SJCRH30 (cell line): ENCODE measurements around the gene EFNB2. TPM values are rescaled to one million over a fixed set of nuclear protein-coding genes. Genes with fewer than 3 reads are reported as not detected.

Experiments used
- DNase-seq, 2 experiments: peaks; one replicate each; pipeline ENCODE4 v3.0.0-alpha.2; 2015 to 2020
- H3K27ac ChIP-seq: fragments of 250-450 bp; sonication (Bioruptor Pico); 2 replicates; pipeline ENCODE4 v1.5.1; 2020; ENCODE audit warnings: mild to moderate bottlenecking, moderate library complexity
- H3K27me3 ChIP-seq: fragments of 250-450 bp; sonication (Bioruptor Pico); 2 replicates; pipeline ENCODE4 v1.5.1; 2020; ENCODE audit warnings: mild to moderate bottlenecking, moderate library complexity
- H3K36me3 ChIP-seq: fragments of 250-450 bp; sonication (Bioruptor Pico); 2 replicates; pipeline ENCODE4 v1.5.1; 2020; ENCODE audit warnings: mild to moderate bottlenecking, moderate library complexity
- H3K4me1 ChIP-seq: fragments of 250-450 bp; sonication (Bioruptor Pico); 2 replicates; pipeline ENCODE4 v1.5.1; 2020; ENCODE audit warnings: mild to moderate bottlenecking, moderate library complexity
- H3K4me3 ChIP-seq: fragments of 250-450 bp; sonication (Bioruptor Pico); 2 replicates; pipeline ENCODE4 v1.5.1; 2020; ENCODE audit warnings: mild to moderate bottlenecking, moderate library complexity
- H3K9me3 ChIP-seq: fragments of 250-450 bp; sonication (Bioruptor Pico); replicated peaks from 2 replicates; pipeline ENCODE4 v1.5.1; 2020; ENCODE audit warnings: mild to moderate bottlenecking, moderate library complexity
- total RNA-seq: library from RNA; depleted of rRNA; stranded (reverse); fragments of >200 nt; shearing (Covaris generic); gene quantifications from 2 replicates; pipeline ENCODE4 v1.2.3, GENCODE V29; 2014

Gene EFNB2
- total RNA-seq, 1 experiment from 2014 or later = 19.0 TPM

- DNase-seq = peak; percentile 63 to 75
- peak overlapping the region; percentile 78 for H3K4me3 ChIP-seq
- no peaks in the 10 kb centered on the region for H3K36me3 ChIP-seq
- no peaks in the 10 kb centered on the region for H3K9me3 ChIP-seq
- H3K27me3 ChIP-seq = no peaks in the 10 kb centered on the region
- H3K4me1 ChIP-seq = peaks cover 8% of the 10 kb centered on the region
- H3K27ac ChIP-seq = peak overlapping the region; percentile 28; the same call in 1 of the 2 replicates
Observed at GRCh38 chr13:106533943-106534638, 1.4 kb downstream of the EFNB2 start.

DNA sequence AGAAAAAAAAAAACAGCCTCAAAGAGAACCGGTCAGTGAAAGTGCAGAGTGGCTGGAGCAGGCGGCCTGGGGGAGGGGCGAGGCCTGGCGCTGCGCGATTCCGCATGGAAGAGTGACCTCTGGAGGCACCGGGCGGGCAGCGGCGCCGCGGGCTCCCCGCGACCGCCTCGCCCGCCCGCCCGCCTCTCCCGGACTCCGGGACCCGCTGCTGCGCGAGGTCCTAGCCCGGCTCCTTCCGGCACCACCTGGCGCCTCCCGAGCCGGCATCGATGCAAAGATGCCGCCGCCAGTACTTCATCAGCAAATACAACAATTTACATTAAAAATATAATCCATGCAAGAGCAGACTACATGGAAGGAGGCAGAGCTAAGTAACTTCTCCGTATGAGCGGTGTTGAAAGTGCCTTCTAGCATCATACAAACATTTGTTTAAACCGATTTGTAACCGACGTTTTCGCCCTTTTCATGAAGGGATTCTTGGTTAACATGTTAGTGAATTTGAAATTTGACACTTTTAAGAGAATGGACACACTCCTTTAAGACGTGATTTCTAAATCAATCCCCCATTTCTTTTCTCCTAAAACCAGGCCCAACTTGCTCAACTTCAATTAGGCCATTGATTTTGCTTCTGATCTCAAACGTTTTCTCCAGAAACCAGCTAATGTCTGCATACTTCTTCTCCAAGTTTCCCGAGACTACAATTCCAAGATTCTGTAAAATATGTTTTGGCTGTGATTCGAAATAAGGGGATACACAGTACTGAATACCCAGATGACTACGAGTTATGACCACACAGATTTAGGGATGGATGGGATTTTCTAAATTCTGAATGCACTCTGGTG is 2.1 kb downstream of the EFNB2 start:
- peaks cover 8% of the 10 kb centered on the region for H3K4me1 ChIP-seq
- peak; percentile 81 to 82 for DNase-seq
- H3K9me3 ChIP-seq = no peaks in the 10 kb centered on the region
- H3K4me3 ChIP-seq = peak overlapping the region; percentile 78
- H3K27me3 ChIP-seq = no peaks in the 10 kb centered on the region
- peak overlapping the region; percentile 63 for H3K27ac ChIP-seq
- H3K36me3 ChIP-seq = no peaks in the 10 kb centered on the region

- no peaks in the 10 kb centered on the region for H3K9me3 ChIP-seq
- no peaks in the 10 kb centered on the region for H3K36me3 ChIP-seq
- H3K4me1 ChIP-seq = peaks cover 8% of the 10 kb centered on the region
- DNase-seq = peak; percentile 28 to 63
- no peaks in the 10 kb centered on the region for H3K27me3 ChIP-seq
- H3K4me3 ChIP-seq = peak overlapping the region; percentile 78
- H3K27ac ChIP-seq = peak overlapping the region; percentile 63
Observed at GRCh38 chr13:106532111-106532929, 3.1 kb downstream of the EFNB2 start.

GRCh38 chr13:106530980-106531481 is 4.4 kb downstream of the EFNB2 start:
- H3K4me3 ChIP-seq = no peak overlapping the region
- peaks cover 8% of the 10 kb centered on the region for H3K4me1 ChIP-seq
- no peaks in the 10 kb centered on the region for H3K9me3 ChIP-seq
- no peak overlapping the region for H3K27ac ChIP-seq
- no peaks in the 10 kb centered on the region for H3K27me3 ChIP-seq
- no peak for DNase-seq
- no peaks in the 10 kb centered on the region for H3K36me3 ChIP-seq

GRCh38 chr13:106530171-106530851 is 5.2 kb downstream of the EFNB2 start:
- Histone ChIP-seq H3K36me3 (no peaks in the 10 kb centered on the region), H3K27ac (no peak overlapping the region), H3K27me3 (no peaks in the 10 kb centered on the region), H3K4me1 (peaks cover 8% of the 10 kb centered on the region), H3K4me3 (no peak overlapping the region), H3K9me3 (no peaks in the 10 kb centered on the region)
- no peak for DNase-seq

- no peaks in the 10 kb centered on the region for H3K9me3 ChIP-seq
- H3K4me3 ChIP-seq = no peak overlapping the region
- no peaks in the 10 kb centered on the region for H3K36me3 ChIP-seq
- no peak for DNase-seq
- H3K27me3 ChIP-seq = no peaks in the 10 kb centered on the region
- H3K4me1 ChIP-seq = peaks cover 8% of the 10 kb centered on the region
- peak overlapping the region; percentile 10; the same call in 1 of the 2 replicates for H3K27ac ChIP-seq
Observed at GRCh38 chr13:106529415-106530170, 5.9 kb downstream of the EFNB2 start.

DNA sequence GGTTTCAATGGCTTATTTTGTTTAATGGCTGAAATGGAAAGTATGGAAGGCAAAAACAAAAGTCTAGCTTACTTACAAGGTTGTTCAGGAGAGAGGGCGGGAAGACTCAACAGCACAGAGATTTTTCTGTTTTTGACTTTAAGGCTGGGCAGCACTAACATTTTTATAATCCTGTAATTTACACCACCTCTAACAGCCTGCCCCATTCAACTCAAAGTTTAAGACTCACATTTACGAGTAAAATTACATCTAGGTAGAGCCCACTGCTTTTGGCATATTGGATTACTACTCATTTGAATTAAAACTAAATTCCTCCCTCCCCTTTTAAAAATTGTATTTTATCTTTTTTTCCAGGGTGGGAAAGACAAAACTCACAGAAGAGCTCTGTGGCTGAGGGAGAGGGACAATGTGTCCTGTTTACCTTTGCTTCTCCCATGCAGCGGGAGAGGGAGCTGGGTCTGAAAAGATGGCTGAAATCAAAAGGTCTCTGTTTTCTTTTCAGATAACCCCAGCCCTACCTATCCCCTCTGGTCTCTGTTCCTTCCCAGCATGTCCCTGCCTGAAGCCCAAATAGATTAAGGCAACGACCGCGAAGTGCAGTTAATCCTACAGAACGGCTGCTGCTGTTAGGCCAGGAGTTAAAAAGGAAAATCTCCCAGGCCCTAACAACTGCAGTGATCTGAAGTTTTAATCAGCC is 6.6 kb downstream of the EFNB2 start:
- Histone ChIP-seq H3K9me3 (no peaks in the 10 kb centered on the region), H3K4me3 (no peak overlapping the region), H3K27ac (peak overlapping the region; percentile 10; the same call in 1 of the 2 replicates), H3K27me3 (no peaks in the 10 kb centered on the region), H3K36me3 (no peaks in the 10 kb centered on the region), H3K4me1 (peaks cover 8% of the 10 kb centered on the region)
- DNase-seq = peak; percentile 32 to 69

DNA sequence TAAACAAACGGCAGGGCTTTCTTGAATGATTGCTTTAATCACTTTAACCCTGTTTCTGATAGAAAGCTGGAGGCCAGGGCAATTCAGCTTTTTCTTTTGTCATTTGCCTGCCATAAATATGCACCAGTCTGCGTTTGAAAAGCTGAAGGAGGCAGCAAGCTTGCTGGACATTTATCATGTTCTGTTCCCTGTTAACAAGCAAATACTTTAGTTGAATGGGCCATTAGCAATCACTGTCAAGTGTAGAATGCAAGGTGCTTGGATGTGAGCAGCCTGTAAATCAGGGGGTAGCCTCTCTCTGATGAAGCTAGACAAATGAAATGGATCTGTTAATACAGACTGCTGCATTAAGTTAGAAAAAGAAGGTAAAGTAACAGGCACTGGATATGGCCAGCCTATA is 7.6 kb downstream of the EFNB2 start:
- Histone ChIP-seq H3K27me3 (no peaks in the 10 kb centered on the region), H3K4me1 (peaks cover 8% of the 10 kb centered on the region), H3K9me3 (no peaks in the 10 kb centered on the region), H3K36me3 (no peaks in the 10 kb centered on the region), H3K4me3 (no peak overlapping the region), H3K27ac (no peak overlapping the region)
- no peak for DNase-seq

DNA sequence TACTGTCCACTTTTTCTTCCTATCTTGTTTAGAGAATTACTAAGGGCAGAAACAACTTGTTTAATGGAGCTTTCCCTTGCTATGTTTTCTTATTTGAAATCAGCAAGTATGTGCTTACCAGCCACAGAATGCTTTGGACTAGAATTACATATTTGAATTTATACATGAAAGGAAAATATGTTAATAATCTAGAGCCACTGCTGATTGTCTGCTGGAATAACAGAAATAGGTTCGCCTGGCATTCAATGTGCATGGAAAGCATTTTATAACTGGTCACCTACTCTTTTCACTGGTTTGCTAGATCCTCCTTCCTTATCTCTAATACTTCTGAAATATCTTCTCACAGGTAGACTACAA is 8.0 kb downstream of the EFNB2 start:
- Histone ChIP-seq H3K27ac (no peak overlapping the region), H3K27me3 (no peaks in the 10 kb centered on the region), H3K36me3 (no peaks in the 10 kb centered on the region), H3K4me3 (no peak overlapping the region), H3K4me1 (peaks cover 7% of the 10 kb centered on the region), H3K9me3 (no peaks in the 10 kb centered on the region)
- no peak for DNase-seq

DNA sequence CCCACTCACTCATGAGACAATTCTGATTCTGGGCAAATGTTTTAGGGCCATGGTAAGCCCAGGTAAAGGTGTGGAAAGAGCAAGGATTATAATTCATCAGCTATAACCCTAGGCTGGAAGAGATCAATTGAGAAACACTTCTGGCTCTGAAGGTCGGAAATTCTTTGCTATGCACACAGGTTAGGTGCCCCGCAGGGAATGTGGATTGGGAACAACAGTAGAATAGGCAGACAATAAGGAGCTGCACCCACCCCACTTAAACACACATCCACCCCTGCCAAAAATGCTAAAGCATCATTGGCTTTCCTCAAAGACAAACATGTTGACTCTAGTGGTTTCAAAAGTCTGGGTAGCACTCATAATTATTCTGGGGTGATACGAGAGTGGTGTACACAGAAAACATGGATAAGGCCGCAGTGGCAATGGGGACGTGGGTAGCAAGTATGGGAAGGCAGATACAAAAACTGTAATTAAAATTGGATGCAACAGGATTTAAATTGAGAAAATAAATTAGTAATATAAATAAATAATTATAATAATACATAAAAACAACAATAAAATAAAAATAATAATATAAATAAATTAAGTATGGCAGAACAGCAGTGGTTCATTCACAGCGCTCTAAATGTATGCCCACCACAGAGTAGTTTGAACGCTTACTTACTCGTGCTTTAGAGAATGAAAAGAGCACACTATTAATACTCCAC is 8.6 kb downstream of the EFNB2 start:
- Histone ChIP-seq H3K9me3 (no peaks in the 10 kb centered on the region), H3K27ac (no peak overlapping the region), H3K27me3 (no peaks in the 10 kb centered on the region), H3K4me3 (no peak overlapping the region), H3K4me1 (peaks cover 5% of the 10 kb centered on the region), H3K36me3 (no peaks in the 10 kb centered on the region)
- DNase-seq = no peak

DNA sequence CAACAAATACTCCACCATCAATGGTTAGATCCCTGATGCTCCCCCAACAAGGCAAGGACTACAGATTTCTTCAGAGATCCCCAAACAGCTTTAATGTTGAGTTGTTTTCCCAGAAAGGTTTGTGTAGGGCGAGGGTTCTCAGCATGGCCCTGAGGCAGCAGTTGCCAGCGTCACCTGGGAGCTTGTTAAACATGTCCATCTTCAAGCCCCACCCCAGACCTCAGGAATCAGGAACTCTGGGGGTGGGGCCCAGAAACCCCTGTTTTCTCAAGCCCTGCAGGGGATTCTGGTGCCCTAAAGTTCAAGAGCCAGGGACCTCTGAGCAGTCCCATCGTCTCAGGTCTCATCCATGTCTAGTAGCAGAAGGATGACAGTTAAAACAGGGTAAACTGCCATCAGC is 9.6 kb downstream of the EFNB2 start:
- Histone ChIP-seq H3K36me3 (no peaks in the 10 kb centered on the region), H3K4me3 (no peak overlapping the region), H3K27ac (no peak overlapping the region), H3K9me3 (no peaks in the 10 kb centered on the region), H3K27me3 (no peaks in the 10 kb centered on the region), H3K4me1 (peaks cover 5% of the 10 kb centered on the region)
- no peak for DNase-seq

- Histone ChIP-seq H3K27me3 (no peaks in the 10 kb centered on the region), H3K4me1 (no peaks in the 10 kb centered on the region), H3K4me3 (no peak overlapping the region), H3K9me3 (no peaks in the 10 kb centered on the region), H3K27ac (no peak overlapping the region), H3K36me3 (no peaks in the 10 kb centered on the region)
- no peak for DNase-seq
Observed at GRCh38 chr13:106524108-106524507, 11.4 kb downstream of the EFNB2 start.

DNA sequence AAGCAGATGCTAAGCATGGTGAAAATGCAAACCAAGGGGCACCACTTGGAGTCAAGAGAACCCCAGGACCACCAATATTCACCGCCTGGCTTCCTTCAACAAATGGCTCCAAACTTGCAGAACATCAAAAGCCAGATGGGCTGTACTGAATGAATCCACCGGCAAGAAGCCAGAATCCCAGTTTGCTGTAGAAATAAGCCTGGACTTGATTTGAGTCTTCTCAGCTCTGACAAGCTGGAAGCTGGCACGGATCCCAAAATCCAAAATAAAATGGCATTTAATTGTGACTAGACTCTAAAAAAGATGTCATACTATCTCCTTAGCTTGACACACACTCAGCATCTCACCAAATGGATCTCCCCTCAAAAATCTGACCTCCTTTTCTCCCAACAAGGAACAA is 11.9 kb downstream of the EFNB2 start:
- no peaks in the 10 kb centered on the region for H3K9me3 ChIP-seq
- H3K4me1 ChIP-seq = no peaks in the 10 kb centered on the region
- H3K27me3 ChIP-seq = no peaks in the 10 kb centered on the region
- DNase-seq = no peak
- no peaks in the 10 kb centered on the region for H3K36me3 ChIP-seq
- H3K4me3 ChIP-seq = no peak overlapping the region
- H3K27ac ChIP-seq = no peak overlapping the region
